Kidney tubule cell (primary cell): ENCODE measurements around the gene DBP.
"Not testable (repeated sequence)": the region's sequence is repeated elsewhere in the genome, so short reads cannot be mapped to it uniquely, and the experiment has no call there.

Experiments
- DNase-seq: peaks from one replicate; pipeline ENCODE4 v3.0.0-alpha.2; 2018; ENCODE audit warnings: low spot score

The DBP gene

DNA sequence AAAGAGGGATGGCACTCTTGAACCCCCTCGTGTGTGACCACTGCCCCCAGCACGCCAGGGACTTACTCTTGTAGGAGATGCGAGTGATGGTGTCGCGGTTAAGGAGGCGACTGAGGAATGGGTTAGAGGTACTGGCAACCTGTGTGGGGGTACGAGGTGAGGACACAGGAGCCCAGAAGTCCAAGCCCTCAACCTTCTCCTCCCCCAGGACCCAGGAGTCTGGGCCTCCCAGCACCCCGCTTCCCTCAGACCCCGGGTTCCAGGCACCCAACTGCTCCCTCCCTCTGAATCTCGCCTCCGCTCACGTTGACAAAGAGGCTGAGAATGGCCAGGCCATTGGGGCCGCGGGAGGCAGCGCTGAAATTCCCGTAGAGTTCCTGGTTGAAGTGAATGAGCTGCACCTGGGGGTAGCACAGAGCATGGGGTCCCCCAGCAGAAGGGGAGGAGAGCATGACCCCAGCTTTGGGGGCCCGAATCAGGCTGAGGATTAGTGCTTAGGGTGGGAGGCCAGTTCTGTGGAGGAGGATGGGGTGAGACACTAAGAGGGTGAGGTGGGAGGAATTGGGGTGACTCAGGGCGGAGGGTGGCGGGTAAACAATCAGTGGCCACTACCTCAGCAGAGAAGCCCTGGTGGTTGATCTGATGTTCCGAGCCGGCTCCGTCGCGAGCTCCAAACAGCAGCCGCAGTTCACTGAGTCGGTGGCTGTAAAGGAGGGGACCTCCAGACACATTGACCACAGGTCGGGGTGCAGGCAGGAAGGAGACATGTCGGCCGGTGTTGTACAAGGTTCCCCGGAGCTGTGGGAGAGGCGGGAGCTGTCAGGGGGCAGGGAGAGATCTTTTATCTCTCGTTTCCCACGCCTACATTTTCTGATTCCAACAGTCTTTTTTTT, 2.5 kb upstream of the DBP start:
- no peak for DNase-seq

DNA sequence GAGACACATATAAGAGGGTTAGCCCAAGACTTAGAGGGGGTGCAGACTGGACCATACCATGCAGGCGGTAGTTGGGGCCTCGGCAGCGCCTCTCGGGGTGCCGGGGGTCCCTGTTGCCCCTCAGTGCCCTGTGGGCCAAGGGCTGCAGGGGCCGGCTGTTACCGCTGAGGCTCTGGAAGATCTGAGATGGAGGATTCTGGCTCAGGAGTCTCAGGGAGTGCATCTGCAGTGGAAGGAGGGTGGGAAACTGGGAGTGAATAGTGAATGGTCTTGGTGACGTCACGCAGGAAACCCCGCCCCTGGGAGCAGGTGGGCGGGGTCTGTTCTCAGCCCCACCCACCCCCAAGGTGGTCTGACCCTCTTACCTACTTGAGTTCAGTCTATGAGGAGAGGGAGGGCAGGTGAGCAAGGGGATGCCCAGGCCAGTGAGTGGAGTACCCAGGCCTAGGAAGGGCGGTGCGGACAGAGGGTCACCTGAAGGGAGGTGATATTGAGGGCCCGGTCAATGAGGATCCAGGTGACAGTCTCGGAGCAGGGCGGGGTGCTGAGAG, 1.7 kb upstream of the DBP start:
- DNase-seq: no peak

- DNase-seq: peak; percentile 84
These were observed 1.0 kb upstream of the DBP start for GRCh38 chr19:48637948-48638830.

GRCh38 chr19:48637449-48637947, 319 bp upstream of the DBP start:
- DNase-seq: peak; percentile 97

DNA sequence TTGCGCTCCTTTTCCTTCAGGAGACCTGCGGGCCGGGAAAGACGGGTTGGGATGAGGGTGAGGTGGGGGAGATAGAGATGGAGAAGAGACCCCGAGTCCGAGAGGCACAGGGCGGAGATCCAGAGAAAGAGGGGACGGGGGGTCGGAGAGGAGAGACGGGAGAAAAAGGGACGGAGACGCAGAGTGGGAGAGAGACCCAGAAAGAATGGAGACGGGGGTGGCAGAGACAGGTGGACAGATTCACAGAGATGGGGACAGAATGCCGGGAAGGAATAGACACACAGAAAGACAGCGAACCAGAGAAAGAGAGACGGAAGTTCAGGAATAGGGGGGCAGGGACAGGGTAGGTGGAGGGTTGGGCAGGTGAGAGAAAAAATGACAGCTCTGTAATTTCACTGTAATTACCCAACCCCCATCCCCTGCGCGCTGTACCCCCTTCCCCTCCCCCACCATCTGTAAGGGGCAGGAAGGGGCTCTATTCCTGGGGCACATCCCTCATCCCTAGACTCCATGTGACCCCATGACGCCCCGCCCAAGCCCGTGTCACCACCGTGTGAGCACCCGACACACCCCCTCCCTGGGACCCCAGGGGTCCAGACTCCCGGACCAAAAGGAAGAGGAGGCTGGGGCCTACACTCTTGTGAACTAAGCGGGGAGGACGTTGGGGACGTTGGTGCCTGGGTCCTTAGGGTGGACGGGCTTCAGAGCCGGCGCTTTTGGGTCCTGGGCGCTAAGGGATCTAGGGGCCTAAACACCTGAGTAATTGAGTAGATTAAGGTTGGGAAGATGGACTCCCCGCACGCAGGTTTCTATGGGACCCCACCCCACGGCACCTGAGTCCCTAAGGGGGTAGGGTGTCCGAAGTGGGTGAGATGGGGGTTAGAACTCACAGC, 967 bp downstream of the DBP start:
- no peak for DNase-seq

GRCh38 chr19:48635263-48635965, 1.8 kb downstream of the DBP start:
- DNase-seq: peak; percentile 64

DNA sequence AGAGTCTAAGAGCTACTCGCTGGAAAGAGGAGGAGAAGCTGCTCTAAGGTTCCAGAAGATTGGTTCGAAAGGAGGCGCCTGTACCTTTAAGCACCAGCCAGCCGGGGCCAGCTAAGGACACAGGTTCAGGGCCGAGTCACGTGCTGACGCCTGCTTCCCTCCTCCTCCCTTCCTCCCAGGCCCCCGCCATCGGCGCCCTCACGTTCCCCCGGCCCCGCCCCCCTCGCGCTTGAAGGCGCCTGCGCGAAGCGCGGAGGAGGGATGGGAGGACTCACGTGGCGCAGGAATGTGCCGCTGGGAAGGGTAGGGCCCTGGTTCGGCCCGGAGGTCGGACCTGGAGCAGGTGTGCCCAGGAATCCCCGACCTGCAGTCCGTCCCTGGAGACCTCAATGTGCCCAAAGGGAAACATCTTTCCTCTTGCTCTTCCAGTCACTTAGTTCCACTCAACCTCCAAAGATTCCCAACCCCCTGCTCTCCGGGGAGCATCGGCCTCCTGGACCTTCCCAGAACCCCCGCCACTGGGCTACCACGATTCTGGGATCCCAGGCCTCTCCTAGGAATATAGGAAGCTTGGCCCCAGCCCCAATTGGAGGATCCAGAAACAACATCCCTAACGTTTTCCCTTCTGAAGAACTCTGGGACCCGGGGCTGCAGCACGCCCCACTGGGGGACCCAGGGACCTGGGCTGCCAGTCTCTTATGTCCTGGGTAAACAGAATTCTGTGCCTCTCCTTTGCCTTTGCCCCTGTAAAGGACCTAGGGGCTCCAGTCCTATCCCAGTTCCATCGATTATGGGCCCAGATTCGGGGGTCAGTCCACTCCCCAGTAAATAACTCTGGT, 2.5 kb downstream of the DBP start:
- peak; percentile 93 for DNase-seq

- DNase-seq: no peak
These were observed 3.2 kb downstream of the DBP start for GRCh38 chr19:48634036-48634342.

DNA sequence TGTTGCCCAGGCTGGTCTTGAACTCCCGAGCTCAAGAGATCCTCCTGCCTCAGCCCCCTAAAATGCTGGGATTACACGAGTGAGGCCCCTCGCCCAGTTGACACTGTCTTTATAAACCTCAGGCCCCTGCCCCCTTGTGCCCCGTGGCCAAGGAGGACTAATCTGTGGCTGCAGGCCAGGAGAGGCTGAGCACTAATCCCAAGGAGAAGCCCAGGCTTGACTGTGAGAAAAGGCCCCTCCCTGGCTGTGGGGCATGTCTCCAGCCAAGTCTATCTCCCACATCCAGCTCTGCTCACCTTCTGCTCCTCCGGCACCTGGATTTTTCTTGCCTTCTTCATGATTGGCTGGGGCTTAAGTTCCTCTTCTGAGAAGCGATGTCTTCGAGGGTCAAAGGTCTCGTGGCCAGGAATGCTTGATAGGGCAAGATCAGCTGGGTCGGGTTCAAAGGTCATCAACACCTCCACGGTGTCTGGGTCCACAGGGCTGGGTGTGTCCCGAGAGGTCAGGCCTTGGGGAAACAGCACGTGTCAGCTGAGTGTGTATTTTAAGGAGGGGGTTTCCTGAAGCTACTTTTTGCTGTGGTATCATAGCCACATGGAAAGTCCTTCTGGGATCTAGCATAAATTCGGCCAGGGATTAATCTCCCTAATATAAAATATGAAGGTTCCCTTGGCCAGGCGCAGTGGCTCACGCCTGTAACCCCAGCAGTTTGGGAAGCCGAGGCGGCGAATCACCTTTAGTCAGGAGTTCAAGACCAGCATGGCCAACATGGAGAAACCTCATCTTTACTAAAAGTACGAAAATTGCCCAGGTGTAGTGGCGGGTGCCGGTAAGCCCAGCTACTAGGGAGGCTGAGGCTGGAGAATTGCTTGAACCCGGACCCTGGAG, 3.8 kb downstream of the DBP start:
- DNase-seq: no peak

- DNase-seq: peak; percentile 69
These were observed 4.5 kb downstream of the DBP start for GRCh38 chr19:48632692-48633147.

DNA sequence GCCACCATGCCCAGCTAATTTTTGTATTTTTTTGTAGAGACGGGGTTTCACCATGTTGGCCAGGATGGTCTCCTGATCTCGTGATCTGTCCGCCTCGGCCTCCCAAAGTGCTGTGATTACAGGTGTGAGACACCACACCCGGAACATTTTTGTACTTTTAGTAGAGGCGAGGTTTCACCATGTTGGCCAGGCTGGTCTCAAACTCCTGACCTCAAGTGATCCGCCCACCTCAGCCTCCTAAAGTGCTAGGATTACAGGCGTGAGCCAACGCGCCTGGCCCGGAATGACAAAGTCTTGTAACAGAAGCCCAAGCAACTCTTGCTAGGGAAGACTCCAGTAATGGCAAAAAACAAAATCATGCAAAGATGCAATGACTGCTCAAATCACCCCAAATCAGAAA, 4.9 kb downstream of the DBP start:
- not testable (repeated sequence) for DNase-seq

- no peak for DNase-seq
These were observed 6.0 kb downstream of the DBP start for GRCh38 chr19:48631225-48631624.

GRCh38 chr19:48630296-48631063, 6.7 kb downstream of the DBP start:
- no peak for DNase-seq

DNA sequence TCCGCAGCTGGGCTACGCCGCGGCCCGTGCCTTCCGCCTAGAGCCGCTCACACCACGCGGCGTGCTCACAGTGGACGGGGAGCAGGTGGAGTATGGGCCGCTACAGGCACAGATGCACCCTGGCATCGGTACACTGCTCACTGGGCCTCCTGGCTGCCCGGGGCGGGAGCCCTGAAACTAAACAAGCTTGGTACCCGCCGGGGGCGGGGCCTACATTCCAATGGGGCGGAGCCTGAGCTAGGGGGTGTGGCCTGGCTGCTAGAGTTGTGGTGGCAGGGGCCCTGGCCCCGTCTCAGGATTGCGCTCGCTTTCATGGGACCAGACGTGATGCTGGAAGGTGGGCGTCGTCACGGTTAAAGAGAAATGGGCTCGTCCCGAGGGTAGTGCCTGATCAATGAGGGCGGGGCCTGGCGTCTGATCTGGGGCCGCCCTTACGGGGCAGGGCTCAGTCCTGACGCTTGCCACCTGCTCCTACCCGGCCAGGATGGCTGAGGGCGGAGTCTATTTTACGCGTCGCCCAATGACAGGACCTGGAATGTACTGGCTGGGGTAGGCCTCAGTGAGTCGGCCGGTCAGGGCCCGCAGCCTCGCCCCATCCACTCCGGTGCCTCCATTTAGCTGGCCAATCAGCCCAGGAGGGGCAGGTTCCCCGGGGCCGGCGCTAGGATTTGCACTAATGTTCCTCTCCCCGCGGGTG, 7.4 kb downstream of the DBP start:
- DNase-seq: no peak

- DNase-seq: no peak
These were observed 7.9 kb downstream of the DBP start for GRCh38 chr19:48629297-48629598.

DNA sequence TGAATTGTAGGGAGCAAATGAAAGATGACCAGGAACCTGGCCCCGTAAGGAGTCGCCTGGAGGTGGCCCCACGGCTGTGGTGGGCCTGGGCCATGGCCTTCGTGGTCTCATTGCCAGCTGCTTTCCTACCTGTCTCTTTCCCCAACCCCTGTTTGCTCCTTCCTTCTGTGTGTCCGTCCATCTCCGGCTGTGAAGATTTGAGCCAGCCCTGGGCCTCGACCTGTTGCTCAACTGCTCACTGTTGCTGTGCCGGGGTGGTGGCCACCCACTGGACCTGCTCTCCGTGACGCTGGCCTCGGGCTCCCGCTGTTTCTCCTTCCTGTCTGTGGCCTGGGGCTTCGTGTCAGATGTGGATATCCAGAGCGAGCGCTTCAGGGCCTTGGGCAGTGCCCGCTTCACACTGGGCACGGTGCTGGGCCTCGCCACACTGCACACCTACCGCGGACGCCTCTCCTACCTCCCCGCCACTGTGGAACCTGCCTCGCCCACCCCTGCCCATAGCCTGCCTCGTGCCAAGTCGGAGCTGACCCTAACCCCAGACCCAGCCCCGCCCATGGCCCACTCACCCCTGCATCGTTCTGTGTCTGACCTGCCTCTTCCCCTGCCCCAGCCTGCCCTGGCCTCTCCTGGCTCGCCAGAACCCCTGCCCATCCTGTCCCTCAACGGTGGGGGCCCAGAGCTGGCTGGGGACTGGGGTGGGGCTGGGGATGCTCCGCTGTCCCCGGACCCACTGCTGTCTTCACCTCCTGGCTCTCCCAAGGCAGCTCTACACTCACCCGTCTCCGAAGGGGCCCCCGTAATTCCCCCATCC, 8.5 kb downstream of the DBP start:
- DNase-seq: no peak

DNA sequence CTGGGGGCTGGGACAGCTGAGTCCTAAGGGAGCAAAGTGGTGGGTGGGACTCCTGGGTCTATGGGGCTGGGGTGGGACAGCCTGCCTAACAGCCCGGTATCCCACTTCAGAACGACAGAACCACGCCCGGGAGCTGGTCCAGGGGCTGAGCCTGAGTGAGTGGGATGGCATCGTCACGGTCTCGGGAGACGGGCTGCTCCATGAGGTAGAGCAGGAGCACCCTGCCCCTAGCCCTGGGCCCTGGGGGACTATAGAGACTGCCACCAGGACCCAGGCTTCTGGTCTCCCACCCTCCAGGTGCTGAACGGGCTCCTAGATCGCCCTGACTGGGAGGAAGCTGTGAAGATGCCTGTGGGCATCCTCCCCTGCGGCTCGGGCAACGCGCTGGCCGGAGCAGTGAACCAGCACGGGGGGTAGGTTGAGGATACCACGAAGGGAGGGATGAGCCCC, 9.3 kb downstream of the DBP start:
- no peak for DNase-seq
